Renal cortex interstitium (tissue), 11 donors: ENCODE data around the gene TRIM43B. TPM values are rescaled to one million over a fixed set of nuclear protein-coding genes. Genes with fewer than 3 reads are reported as not detected.
"Not testable (repeated sequence)": the region's sequence is repeated elsewhere in the genome, so short reads cannot be mapped to it uniquely, and the experiment has no call there.

Experiments used
- DNase-seq, 11 donors: peaks; one replicate each; pipeline ENCODE4 v3.0.0-alpha.2; 2013; ENCODE audit warnings: low read depth in 9 of 11, low spot score in 4 of 11; ENCODE audit errors: extremely low read depth in 1 of 11
- polyA plus RNA-seq, 3 donors: library from polyadenylated mRNA; unstranded; fragments of 120-200 nt; gene quantifications; one replicate each; pipeline ENCODE4 v1.2.1, GENCODE V29; 2013; ENCODE audit not compliant: insufficient read length in 3 of 3

TRIM43B gene
- polyA plus RNA-seq, 3 donors = 0.32 TPM; not detected in 2

DNA sequence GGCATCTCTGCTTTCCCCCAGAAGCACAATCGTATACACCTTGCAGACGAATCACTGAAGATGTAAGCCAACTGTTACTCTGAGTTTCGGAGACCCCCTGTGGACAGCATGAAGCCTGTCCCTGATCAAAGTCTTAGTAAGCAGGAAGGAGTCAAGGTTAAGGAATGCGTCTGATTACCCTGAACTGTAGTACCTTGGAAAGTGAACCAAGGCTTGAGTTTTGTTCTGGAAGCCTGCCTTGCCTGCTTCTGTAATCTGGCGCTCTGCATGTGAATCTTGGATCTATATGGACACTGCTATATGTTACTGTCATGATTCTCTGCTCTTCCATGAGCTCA is 48.7 kb downstream of the TRIM43B start:
- not testable (repeated sequence) for DNase-seq

DNA sequence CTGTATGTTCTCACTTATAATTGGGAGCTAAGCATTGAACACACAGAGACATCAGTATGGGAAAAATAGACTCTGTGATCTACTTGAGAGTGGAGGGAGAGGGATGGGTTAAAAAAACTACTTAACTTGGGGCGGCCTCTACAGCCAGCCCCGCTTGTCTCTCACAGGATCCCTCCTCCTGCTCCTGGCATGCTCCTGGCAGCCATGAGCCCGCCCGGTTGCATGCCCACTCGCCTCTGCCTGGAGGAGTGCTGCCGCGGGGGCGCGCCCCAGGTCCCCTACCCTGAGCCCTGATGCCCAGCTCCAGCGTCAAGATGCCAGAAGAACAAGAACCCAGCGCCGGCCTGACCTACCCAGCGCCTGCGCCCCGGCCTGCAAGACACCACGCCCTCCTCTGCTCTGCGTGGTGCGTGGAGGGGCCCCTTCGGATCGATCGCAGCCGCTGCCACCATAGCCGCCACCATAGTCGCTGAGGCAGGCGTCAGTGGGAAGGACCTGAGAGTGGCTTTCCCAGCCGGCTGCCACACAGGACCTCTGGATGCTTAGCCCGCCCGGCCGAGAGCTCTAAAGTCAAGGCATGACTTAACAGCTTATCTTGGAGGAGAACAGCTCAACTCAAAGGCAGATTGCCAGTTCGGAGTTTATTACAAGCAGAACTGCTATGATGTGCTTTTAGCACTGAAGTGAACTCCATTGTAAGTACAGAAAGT is 49.2 kb downstream of the TRIM43B start:
- not testable (repeated sequence) for DNase-seq

DNA sequence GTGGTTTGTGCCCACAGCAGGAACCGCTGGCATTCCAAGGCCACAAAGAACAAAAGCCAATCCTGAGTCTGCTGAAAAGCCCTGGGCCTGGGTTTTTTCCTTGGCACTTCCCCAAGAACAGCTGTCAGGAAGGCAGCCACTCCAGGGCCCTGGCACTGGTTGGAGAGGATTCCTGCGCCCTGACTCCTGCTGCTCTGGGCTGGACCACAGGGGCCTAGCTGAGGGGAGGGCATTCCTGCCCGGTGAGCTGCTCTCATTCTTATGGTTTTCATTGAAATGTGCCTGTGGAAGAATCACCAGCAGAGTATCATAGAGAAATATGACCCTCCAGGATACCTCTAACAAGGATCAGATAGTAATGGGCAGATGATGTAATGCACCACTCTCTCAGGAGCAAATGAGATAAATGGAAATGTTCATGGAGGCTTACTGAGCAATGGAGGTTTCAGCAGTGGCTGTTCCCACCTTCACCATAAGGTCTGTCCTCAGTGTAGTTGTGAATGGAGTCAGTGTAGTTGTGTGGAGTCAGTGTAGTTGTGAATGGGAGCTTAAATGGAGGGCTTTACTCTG is 50.0 kb downstream of the TRIM43B start:
- DNase-seq = not testable (repeated sequence)

DNA sequence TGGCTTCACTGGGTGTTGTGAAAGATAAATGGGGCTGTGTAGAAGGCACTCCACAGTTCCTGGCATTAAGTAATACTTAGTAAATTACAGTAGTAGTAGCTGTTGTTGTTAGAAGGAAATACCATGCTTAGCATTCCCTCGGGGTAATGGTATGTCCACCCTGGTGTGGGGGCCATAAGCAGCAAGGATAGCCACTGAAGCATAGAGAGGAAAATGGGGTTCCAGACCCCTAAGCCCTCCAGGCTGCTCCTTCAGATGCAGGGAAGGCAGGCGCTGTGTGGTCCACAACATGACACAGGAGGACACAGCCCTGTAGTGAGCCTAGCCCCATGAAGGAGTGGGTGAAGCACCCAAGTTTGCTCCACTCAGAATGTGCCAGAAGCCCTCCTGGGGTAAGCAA is 50.6 kb downstream of the TRIM43B start:
- DNase-seq = not testable (repeated sequence)

DNA sequence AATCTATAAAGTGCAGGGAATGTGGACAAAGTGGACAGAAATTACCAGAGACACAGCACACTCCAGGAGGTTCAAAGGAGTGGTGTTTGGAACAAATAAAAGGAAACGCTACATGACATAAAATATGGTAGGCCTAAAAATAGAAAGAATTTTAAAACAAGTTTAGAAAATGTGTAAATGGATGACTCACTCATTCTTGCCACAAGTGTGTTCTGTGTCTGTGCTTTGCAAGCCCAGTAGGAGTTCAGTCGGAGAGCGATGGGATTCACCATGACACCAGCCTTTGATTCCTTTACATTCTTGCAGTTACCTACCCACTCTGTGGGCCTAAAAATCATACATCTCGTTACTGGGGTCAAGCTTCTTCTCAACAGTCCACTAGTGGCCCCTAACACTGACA is 51.2 kb downstream of the TRIM43B start:
- DNase-seq = not testable (repeated sequence)

DNA sequence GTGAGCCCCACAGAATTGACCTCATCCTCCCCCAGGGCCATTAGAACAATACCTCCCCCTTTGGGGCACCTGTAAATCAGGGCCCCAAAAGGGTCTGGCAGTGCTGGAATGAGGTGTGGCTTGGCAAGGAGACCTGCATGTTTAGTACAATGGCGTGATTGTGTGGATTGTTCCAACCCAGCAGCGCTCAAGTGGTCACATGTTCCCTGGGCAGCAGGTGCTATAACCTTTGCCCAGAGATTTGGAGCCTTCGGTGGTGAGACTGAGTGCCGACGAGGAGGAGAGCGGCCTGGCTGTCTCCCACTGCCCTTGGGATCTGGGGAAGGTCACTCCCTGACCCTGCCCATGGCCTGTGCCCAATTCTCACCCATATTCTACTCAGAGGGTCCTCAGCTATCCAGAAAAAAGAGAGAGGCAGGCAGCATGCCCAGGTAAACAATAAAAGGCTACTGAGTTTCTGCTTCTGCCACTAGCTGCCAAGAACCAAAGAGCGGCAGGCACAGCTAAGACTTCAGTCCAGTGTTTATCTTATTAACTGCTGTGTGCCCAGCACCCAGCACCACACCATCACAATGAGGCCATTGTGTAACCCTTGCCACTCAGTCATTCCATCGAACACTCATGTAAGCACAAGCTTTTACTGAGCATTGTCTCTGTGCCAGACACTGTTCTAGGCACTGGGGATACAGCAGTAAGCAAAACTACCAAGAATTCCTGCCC is 54.6 kb downstream of the TRIM43B start:
- DNase-seq = not testable (repeated sequence)

DNA sequence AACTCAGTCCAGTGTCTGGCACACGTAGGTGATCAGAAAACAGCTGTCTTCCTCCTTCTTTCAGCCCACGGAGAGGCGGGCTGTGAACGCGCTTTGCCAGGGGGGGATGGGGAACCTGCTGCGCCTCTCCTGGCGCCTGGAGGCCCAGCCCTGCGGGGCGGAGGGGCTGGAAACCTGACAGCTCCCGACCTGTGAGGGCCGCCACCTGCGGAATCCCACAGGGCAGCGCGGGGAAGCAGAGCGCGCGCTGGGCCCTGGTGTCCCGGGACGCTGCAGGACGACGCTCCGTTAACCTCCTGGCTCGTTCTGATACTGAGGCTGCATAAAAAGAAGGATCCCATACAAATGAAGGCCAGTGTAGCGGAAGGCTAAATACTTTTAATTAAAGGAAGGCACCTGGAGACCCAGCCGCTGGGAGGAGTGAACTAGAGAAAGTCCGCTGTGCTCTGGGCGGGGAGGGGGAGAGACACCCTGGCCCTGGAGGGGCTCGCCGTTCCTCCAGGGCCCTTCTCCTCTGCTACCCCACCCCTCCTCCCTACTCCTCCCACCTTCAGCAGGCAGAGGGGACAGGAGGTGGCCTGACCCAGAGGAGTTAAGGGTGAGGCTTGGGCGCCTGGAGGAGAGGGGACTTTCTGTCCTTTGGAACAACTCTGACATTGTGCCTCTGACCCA is 57.2 kb downstream of the TRIM43B start:
- DNase-seq = not testable (repeated sequence)

Other genes with a start within 250 kb of the TRIM43B start
- gene PROM2, start 210.3 kb downstream of the TRIM43B start, polyA plus RNA-seq = 10 to 100 TPM; 26.4 to 42.8 (median 28.8) TPM
- gene KCNIP3, start 187.4 kb downstream of the TRIM43B start, polyA plus RNA-seq = 10 to 100 TPM; 12.4 to 22.4 (median 16.5) TPM
- 10 to 100 TPM; 33.6 to 53.8 (median 43.0) TPM for gene FAHD2A, start 82.0 kb downstream of the TRIM43B start, polyA plus RNA-seq
- under 1 TPM; 0.20 to 1.00 (median 0.49) TPM for gene TRIM43, start 107.2 kb upstream of the TRIM43B start, polyA plus RNA-seq